ENCODE measurements around the gene FCER2. TPM values are rescaled to one million over a fixed set of nuclear protein-coding genes. Genes with fewer than 3 reads are reported as not detected.

FCER2 gene
- total RNA-seq, 1 experiment from 2014 or later: not detected

DNA sequence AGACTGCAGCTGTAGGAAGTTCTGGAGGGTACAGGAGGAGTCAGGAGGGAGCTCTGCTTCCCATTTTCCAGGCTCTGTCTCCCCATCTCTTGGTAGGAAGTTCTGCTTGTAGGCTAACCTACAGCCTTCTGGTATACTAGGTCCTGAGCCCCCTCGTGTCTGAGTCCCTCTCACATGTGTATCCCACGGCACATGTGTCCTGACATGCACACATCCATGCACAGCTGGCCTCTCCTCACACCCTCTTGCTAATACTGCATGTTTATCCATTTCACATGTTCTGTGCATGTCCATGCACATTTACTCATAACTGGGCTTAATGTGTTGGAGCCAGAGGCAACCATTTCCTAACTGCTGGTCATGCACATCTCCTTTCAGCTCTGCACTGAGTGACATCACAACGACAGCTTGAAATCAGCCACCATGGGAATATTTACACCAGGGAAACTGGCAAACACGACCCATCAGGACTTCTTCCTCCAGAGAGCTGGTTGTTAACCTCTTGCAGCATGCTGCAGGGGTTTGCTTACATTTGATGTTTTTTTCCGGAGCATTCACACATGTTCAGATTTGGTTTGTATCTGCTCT is 42.4 kb upstream of the FCER2 start:
- Histone ChIP-seq H3K4me2 (ENCODE audit: insufficient read depth, insufficient read length, low read length) (no peak overlapping the region), H2BK12ac (ENCODE audit: insufficient read length, low read depth, low read length) (no peak overlapping the region), H3K23ac (ENCODE audit: insufficient read length, low read depth, low read length) (no peak overlapping the region), H3K14ac (ENCODE audit: insufficient read depth, low read length) (no peak overlapping the region), H4K8ac (replicated peaks; ENCODE audit: insufficient read length, low read depth, low read length) (no peak overlapping the region), H4K91ac (ENCODE audit: insufficient read length, low read depth, low read length) (no peak overlapping the region), H2BK15ac (ENCODE audit: low read depth, low read length) (no peak overlapping the region), H3K27me3 (ENCODE audit: insufficient read depth, low read length) (no peaks in the 10 kb centered on the region), H3K79me2 (ENCODE audit: insufficient read depth, low read length) (no peaks in the 10 kb centered on the region), H3K23me2 (ENCODE audit: insufficient read length, low read depth, low read length, poor library complexity, severe bottlenecking) (no peaks in the 10 kb centered on the region), H2AFZ (ENCODE audit: low read length) (no peak overlapping the region), H3K79me1 (ENCODE audit: insufficient read depth, low read depth, low read length, poor library complexity, severe bottlenecking) (no peaks in the 10 kb centered on the region), H4K20me1 (ENCODE audit: control insufficient read depth, insufficient read depth, insufficient read length) (no peaks in the 10 kb centered on the region), H3K18ac (ENCODE audit: insufficient read length, low read depth, low read length) (no peak overlapping the region), H3K27ac (ENCODE audit: insufficient read length, low read depth, low read length) (no peak overlapping the region), H2BK20ac (ENCODE audit: low read depth, low read length, poor library complexity, severe bottlenecking) (no peak overlapping the region), H3T11ph (ENCODE audit: low read length) (no peak overlapping the region), H3K4me1 (ENCODE audit: insufficient read depth, low read length) (peaks cover 9% of the 10 kb centered on the region; the same call in 1 of the 2 replicates), H2BK120ac (ENCODE audit: low read depth, low read length, poor library complexity, severe bottlenecking) (no peak overlapping the region), H2AK5ac (ENCODE audit: insufficient read length, low read length) (no peak overlapping the region), H3K4ac (ENCODE audit: low read depth, low read length) (no peak overlapping the region), H3K9ac (ENCODE audit: extremely low read depth, insufficient read length, low read length) (no peak overlapping the region), H3K56ac (ENCODE audit: insufficient read length, low read depth, low read length) (no peak overlapping the region), H2BK5ac (ENCODE audit: insufficient read length, low read length) (no peak overlapping the region), H3K9me3 (ENCODE audit: control insufficient read depth, low read depth, low read length) (no peaks in the 10 kb centered on the region), H4K5ac (ENCODE audit: insufficient read length, low read depth, low read length) (no peak overlapping the region)
- WGBS (ENCODE audit: extremely low coverage, insufficient read length, low lambda C conversion rate): no CpG with 5 or more reads among the region's 5 CpGs
- DNase-seq: no peak
- H3K27ac Mint-ChIP-seq: no peak overlapping the region
- peaks cover 39% of the 10 kb centered on the region for H3K27me3 Mint-ChIP-seq (ENCODE audit: low read depth)
- H3K4me1 Mint-ChIP-seq: peaks cover 22 to 26% of the 10 kb centered on the region in 2 experiments
- TF ChIP-seq, protein P1, sequence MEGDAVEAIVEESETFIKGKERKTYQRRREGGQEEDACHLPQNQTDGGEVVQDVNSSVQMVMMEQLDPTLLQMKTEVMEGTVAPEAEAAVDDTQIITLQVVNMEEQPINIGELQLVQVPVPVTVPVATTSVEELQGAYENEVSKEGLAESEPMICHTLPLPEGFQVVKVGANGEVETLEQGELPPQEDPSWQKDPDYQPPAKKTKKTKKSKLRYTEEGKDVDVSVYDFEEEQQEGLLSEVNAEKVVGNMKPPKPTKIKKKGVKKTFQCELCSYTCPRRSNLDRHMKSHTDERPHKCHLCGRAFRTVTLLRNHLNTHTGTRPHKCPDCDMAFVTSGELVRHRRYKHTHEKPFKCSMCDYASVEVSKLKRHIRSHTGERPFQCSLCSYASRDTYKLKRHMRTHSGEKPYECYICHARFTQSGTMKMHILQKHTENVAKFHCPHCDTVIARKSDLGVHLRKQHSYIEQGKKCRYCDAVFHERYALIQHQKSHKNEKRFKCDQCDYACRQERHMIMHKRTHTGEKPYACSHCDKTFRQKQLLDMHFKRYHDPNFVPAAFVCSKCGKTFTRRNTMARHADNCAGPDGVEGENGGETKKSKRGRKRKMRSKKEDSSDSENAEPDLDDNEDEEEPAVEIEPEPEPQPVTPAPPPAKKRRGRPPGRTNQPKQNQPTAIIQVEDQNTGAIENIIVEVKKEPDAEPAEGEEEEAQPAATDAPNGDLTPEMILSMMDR (conservative IDR thresholded peaks at IDR 0.05): no peak
- no peak overlapping the region for H3K4me3 Mint-ChIP-seq
- peaks cover 2 to 5% of the 10 kb centered on the region in 2 experiments; a peak in 3 of 5 replicates for H3K9me3 Mint-ChIP-seq
- H3K36me3 Mint-ChIP-seq (ENCODE audit: insufficient read depth in 1 of 3, low read depth in 3 of 3): peaks cover 0 to 4% (median 0%) of the 10 kb centered on the region in 3 experiments; a peak in 4 of 7 replicates
